T1000 (cell line): ENCODE results near the gene LRRN2.

Experiments
- DNase-seq: peaks from one replicate; lab custom pipeline; 2025; ENCODE audit warnings: mixed read lengths; lab: John Stamatoyannopoulos, UW

LRRN2 gene

DNA sequence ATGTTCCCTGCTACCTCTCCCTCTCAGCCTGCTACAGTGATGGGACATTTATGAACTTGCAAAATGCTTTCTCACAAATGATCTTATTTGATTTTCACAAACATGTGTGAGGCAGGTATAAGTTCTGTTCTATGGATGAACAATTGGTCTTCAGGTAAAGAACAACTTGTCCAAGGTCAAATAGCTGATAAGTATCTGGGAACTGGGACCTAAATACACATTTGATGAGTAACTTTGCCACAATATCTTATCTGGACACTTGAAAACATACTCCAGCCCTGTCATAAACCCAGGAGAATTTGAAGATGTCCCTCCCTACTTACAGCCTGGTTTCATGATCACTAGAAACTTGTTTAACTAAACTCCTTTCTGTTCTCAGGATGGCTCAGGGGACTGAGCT lies 23.0 kb downstream of the LRRN2 start:
- no peak for DNase-seq

DNA sequence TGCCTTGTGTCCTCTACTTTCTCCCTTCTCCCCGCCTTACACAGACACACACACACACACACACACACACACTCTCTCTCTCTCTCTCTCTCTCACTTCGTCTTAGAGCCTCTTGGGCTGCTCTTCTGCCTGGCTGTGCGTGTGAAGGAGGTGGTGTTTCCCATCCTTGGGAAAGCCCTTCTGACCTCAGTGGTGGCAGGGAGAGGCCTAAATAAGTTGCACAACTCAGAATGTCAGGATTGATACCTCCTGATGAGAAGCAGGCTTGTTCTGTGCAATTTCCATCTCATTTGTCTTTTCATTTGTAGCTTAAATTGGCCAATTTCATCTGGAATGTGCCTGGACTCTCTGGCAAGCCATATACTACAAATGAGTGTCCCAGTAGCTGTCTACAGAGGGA lies 25.0 kb downstream of the LRRN2 start:
- no peak for DNase-seq

DNA sequence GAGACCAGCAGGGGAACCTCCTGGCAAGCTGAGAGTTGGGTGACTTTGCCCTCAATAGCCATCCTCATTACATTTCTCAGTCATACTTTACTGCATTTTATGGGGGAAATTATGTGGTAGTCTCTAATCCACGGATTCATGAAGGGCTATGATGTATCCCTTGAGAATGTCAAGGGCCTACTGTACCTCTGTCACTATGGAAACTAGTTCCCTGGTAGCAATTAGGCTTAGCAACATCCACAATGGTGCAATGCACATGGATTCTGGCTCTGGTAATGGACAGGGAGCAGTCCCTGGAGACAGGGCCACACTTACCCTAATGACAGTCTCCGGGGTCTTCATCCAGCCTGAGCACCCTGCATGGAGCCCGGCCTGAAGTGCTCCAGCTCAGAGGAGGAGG lies 26.5 kb downstream of the LRRN2 start:
- no peak for DNase-seq

DNA sequence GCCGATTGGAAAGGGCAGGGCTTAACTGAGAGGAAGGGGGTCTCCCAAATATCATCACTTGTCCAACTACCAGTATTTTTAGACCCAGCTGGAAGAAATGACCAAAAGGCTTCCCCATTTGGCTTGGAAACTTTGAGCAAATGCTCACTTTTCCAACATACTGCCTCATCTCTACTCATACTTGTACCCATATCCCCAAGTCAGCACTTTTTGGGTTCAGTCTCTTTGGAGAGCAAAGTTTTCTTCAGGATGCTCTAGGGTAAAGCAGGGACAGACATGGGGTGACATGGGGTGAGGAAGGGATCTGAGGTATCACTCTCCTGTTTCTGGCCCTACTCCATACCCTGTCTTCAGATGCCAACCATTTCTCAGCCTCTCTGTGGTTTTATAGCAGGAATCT lies 27.2 kb downstream of the LRRN2 start:
- DNase-seq = no peak

DNA sequence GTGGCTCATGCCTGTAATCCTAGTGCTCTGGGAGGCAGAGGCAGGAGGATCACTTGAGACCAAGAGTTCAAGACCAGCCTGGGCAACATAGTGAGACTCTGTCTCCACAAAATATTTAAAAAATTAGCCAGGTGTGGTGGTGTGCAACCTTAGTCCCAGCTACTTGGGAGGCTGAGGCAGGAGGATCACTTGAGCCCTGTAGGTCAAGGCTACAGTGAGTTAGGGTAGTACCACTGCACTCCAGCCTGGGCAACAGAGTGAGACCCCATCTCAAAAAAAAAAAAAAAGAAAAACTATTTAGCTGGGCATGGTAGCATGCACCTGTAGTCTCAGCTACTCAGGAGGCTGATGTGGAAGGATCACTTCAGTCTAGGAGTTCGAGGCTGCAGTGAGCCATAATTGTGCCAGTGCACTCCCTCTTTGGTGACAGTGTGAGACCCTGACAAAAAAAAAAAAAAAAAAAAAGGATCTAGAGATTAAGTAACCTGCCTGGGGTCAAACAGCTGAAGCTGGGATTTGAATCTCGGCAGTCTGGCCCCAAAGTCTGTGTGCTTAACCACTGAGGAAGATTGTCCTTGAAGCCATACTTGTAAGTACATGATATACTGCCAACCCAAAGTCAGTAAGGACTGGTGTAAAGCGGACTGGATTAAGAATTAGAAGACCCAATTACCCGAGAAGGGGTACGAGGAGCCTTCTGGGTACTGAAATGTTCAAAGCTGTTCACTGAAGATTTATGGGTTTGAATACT lies 31.8 kb downstream of the LRRN2 start:
- DNase-seq = no peak

DNA sequence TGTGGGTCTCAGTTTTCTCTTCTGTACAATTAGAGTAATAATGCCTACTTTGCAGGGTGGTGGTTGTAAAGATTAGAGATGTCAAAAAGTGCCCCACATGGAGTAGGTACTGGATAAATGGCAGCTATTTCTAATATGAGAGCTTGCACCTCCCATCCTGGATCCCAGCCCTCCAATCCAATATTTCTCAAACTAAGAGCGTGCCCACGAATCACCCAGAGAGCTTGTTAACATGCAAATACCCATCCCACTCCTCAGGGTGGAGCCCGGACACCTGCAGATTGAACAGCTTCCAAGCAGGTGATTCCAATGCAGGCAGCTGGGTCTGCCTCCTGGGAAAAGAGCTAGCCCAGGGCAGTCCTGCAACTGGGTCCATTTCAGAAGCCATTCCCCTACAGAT lies 33.0 kb downstream of the LRRN2 start:
- DNase-seq = no peak

DNA sequence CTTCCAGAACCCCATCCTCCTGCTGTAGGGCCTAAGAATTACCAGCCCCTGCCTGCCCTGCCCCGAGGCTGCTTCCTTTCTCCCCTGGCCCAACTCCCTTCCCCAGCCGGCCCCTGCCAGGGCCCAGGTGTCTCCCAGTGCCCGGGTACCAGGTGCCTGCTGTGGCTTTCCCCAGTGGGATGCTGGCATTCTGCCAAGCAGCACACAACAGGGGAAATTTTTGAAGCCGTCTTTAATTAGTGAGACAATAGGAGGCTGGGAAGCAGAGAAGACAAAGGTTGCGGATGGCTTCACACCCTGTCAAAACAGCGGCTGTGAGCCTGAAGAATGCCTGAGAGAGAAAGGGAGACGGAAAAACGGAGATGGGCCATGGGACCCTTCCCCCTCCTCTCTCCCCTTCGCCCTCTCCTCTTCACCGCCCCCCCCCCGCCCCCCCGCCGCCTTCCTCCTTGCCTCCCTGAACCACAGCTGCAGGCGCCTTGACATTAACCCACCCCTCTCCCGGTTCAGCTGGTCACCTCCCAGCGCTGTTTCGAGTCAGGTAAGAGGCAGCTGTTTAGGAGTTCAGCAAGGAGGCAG lies 33.6 kb downstream of the LRRN2 start:
- no peak for DNase-seq

DNA sequence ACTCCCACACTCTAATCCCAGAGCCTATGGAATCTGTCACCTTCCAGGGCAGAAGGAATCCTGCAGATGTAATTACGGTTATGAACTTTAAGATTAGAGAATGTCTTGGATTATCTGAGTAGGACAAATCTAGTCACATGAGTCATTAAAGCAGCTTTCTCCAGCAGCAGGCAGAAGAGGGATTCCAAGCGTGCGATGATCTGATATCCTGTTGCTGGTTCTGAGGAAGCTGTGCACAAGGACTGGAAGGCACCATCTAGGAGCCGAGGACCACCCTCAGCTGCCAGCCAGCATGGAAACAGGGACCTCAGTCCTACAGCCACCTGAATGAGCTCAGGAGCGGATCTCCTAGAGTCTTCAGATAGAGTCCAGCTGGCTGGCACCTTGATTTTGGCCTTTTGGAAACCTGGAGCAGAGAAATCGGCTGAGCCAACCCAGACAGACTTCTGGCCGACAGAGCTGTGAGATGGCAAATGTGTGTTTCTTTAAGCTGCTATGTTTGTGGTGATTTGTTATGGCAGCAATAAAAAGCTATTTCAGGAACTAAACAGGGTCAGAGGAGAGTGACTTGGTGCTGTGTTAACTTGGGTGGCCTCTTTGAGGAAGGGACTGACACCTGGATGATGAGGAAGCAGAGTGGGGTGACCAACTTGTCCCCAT lies 34.5 kb downstream of the LRRN2 start:
- DNase-seq = no peak

DNA sequence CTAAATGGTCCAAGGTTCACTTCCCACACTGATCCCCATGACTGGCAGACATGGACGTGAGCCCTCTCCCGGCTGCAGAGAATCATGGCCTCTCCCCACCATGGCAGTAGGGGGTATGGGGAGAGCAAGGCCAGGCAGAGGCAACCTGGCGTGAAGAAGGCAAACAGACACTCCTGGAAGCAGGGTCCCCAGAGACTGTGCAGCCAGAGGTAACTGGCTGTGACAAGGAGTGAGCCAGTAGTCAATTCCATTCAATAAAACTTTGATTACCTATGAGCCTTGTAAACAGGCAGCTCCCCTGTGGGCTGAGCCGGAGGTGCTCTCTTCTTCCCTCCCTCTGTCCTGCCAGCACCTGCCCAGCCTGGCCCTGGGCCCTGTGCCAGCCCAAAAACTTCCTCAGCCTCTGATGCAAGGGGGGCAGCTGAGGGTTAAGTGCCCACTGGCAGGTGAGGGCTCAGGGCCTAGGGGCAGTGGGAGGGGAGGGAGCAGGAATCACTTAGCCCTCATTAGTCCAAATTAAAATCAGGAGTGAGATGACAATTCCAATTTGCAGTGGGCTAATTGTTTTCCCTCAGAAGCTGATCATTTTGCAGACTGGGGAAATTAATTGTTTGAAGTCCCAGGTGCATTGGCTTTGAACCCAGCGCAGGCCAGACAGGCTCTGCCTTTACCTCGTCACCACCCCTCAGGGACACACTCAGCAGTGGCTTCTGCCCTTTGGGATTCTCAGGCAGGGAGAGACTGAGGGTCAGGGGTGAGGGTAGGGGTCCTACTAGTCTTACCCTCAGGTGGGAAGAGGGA lies 35.6 kb downstream of the LRRN2 start:
- DNase-seq = no peak

DNA sequence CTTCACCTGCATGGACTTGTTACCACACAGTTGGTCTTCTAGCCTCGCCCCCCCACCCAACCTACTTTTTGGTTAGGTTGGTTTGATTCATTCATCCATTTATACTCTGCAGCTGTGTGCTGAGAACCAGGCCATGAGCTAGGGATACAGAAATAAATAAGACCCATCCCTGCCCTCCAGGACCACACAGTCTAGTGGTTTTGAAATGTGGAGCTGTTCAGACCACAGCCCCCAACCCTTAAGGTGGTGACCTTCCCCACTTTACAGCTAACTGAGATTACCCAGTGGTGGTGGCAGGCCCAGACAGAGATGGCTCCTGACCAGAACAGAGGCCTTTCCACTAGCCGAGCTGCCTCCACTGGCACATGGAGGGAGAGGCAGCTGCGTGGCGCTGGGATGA lies 37.0 kb downstream of the LRRN2 start:
- DNase-seq = no peak

DNA sequence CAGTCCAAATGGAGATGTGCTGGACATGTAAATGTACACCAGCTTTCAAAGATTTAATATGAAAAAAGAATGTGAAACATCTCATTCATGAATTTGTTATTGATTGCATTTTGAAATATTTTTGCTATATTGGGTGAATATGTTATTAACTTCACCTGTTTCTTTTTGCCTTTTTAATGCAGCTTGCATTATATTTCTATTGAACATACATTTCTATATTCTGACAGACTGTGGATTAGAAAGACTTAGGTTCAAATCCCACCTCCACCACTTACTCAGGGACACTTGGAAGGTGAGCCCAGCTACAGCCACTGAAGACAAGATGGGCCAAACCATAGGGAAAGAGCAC lies 37.8 kb downstream of the LRRN2 start:
- no peak for DNase-seq

DNA sequence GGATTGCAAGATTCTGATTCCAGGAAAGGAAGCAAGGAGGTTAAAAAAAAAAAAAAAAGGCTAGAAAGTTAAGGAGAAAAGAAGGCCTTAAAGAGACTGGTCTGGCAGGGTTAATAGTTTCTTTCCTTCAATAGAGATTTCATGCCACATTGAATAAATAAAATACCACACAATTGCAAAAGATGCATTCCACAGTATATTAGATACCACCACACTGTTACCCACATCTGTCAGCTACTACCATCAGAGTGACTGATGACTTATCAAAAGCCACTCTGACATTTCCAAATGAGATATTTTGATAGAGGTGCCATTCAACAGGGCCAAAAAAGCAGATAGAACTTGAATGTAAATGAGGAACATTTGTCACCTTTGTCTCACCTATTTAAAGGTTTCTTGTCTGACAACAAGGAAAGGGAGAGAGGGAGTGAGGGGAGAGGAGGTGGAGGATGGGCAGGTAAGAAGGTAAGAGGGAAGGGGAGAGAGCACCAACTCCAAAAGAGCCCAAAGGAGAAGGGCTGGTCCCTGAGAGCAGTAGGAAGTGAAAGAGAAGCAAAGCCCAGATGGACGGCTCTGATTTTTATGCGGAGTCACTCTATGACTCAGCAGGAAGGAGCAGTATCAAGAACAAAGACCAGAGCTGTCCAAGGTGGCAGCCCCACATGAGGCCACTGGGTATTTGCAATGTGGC lies 38.3 kb downstream of the LRRN2 start:
- DNase-seq = no peak

DNA sequence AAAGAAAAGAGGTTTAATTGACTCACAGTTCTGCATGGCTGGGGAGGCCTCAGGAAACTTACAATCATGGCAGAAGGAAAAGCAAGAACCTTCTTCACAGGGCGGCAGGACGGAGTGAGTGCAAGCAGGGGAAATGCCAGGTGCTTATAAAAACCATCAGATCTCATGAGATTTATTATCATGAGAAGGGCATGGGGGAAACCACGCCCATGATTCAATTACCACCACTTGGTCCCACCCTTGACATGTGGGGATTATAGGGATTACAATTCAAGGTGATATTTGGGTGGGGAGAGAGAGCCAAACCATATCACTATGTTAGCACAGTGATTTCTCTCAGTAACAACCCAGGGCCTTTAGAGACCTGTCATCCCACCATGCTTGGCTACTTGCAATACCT lies 39.9 kb downstream of the LRRN2 start:
- no peak for DNase-seq

DNA sequence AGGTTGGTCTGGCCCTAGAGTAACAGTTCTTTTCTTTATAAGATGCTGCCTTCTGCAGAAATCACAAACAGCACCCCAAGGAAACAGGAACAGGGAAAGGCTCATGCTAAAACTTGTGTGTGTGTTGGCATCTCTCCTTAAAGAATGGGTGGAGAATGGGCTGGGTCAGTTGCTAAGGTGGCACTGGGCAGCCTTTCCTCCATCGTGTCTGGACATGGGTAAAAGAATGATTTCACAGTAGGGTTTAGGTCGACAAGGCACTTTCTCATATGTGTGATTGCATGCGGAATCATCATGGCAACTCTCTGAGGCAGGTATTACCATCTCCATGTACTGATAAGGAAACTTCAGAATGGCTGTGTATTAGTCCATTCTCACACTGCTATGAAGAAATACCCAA lies 40.3 kb downstream of the LRRN2 start:
- no peak for DNase-seq

DNA sequence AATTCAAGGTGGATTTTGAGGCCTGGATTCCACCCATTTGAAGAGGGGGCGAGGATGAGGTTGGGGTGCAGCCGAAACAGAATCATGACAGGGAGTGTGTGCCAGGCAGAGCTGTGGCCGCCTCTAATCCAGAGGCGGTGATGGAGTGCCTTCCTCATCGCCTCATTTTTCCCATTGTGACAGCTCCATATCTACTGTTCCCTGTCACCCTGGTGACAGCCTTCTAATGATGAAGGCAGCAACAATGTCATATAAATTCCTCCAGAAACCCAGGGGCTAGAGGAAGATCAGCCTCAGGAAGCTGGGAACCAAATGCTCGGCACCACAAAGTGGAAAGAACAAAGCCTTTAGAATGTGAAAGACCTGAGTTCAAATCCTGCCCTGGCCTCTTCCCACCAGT lies 42.0 kb downstream of the LRRN2 start:
- no peak for DNase-seq

DNA sequence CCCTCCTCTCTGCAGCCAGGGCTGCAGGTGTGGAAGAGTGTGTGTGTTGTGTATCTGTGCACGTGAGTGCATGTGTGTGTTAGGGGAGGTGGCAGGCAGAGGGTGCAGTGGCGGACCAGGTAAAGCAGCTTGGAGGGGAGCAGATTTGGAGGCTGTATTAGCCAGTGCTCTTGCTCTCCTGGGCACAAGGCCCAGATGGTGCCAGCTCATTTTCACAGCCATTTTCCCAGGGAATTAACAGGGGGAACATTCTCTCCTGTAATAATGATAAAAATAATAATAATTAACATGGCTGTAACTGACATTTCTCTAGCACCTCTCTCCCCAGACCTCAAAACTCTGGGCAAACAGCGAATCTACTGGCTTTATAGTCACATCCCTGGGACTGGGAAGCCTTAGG lies 43.6 kb downstream of the LRRN2 start:
- no peak for DNase-seq

DNA sequence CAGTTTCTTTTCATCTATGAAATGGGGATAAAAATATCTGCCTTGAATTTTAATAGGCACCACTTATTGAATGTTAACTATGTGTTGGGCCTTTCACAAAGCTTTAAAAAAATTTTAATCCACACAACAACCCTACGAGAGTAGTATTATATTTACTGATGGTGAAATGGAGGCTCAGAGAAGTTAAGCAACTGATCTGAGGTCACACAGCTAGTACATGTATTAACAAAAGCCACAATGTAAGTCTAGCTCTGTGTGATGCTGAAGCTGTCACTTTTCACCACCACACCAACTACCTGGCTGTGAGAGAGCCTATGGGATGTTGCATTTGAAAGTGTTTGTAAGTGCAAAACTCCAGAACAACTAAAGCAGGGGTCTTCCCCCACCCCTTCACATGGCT lies 44.1 kb downstream of the LRRN2 start:
- DNase-seq = no peak

DNA sequence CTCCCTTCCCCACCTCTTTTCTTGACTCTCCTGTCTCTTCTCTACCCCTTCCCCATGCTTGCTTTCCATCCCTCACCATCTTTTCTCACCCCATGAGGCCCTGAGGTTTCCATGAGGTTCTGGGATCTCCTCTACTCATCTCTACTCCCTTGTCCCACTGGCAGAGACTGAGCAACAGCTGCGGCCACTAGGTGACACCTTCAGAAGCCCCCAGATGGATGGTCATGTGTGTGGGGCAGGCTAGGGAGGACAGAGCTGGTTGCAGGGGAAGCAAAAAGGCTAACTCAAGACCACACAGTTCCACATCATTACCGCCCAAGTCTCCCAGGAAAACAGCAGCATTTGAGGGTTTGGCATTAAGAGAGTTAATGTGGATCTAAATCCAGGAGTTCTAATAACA lies 45.0 kb downstream of the LRRN2 start:
- no peak for DNase-seq

DNA sequence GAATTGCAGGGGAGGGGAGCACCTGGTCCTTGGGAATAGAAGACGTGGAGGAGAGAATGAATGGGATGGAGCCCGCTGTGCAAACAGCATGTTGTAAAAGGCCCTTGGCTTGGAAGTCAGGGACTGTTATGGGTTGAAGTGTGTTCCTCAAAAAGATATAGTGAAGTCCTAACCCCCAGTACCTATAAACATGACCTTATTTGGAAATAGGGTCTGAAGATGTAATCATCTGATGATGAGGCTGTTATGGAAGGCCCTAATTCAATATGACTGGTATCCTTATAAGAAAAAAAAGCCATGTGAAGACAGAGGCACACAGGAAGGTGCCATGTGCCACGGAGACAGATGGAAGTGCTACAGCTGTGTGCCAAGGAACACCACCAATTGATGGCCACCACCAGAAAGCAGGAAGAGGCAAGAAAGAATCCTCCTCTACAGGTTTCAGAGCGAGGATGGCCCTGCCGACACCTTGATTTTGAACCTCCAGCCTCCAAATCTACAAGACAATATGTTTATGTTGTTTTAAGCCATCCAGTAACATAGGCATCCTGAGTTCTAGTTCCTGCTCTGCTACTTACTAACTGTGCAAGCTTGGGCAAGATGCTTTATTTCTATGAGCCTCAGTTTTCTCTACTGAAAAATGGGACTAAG lies 51.2 kb downstream of the LRRN2 start:
- no peak for DNase-seq

DNA sequence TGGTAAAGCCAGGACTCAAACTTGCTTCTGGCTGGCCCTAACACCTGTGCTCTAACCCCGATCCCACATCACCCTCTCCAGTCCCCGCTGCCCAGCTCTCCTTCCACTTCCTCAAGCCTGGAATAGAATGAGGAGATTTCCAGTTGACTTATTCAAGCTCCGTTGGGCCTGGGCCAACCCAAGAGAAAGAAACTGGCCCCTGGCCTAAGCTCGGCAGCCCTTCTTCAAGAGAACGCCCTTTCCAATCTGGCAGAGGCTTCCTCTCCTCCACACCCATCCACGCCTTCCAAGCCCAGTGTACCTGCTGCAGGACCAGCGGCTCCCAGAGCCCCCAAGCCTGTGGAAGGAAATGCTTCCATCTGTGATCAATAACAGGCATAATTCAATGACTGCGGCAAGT lies 51.9 kb downstream of the LRRN2 start:
- DNase-seq = no peak

DNA sequence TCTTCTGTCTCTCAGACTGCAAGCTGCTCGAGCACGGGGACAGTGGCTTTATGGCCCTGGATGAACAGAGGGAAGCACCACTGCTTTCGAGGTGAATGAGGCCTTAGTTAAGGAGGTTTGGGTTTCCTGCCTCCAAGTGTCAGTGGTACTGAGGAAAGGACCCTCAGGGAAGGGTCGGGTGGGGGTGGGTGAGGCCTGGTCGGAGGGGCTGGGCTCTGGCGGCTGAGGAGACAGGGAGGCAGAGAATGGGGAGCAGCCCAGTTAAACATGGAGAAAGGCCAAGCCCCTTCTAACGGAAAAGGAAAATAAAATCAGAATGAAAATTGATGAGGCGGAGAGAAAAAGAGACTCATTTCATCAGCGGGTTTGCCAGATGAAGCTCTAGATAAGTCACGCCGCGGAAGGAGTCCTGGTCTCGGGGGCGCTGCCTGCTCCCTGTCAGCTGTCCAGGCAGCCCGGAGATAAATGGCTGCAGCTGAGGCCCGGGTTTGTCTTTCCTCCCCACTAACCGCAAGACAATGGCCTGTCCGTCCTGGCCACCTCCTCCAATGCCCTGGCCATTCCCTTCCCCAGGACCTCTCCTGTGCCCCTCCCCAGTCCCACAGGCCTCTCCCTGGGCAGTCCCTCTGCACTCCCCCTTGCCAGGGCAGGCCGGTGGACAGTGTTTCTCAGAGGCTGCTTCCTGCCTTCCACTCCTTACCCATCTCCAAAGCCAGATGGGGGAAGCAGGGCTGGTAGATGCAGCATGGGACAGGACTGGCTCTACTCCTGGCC lies 55.2 kb downstream of the LRRN2 start:
- DNase-seq = no peak
